Immature natural killer cell (primary cell): ENCODE results near the gene JARID2. TPM values are rescaled to one million over a fixed set of nuclear protein-coding genes. Genes with fewer than 3 reads are reported as not detected.

ENCODE experiments used
- DNase-seq, 3 donors: peaks; one replicate each; pipeline ENCODE4 v3.0.0; 2022; ENCODE audit warnings: mixed read lengths in 1 of 3
- H3K27ac Mint-ChIP-seq, 6 donors: one replicate each; pipeline ENCODE4 v1.8.0; 2020; ENCODE audit warnings: mixed read lengths in 6 of 6, mild to moderate bottlenecking in 5 of 6, inconsistent platforms in 4 of 6, moderate library complexity in 3 of 6
- H3K27me3 Mint-ChIP-seq, 3 donors: one replicate each; pipeline ENCODE4 v1.8.0; 2020 to 2021; ENCODE audit warnings: low read depth in 3 of 3, mild to moderate bottlenecking in 3 of 3, mixed read lengths in 3 of 3, moderate library complexity in 3 of 3, inconsistent platforms in 1 of 3
- H3K36me3 Mint-ChIP-seq, 3 donors: one replicate each; pipeline ENCODE4 v1.8.0; 2020; ENCODE audit warnings: mixed read lengths in 3 of 3, inconsistent platforms in 2 of 3, mild to moderate bottlenecking in 2 of 3
- H3K4me1 Mint-ChIP-seq, 2 donors: one replicate each; pipeline ENCODE4 v1.8.0; 2020; ENCODE audit warnings: inconsistent platforms in 2 of 2, mild to moderate bottlenecking in 2 of 2, mixed read lengths in 2 of 2, moderate library complexity in 1 of 2
- H3K4me3 Mint-ChIP-seq, 5 donors: one replicate each; pipeline ENCODE4 v1.8.0; 2020; ENCODE audit warnings: mild to moderate bottlenecking in 5 of 5, mixed read lengths in 5 of 5, inconsistent platforms in 3 of 5, moderate library complexity in 3 of 5
- H3K9me3 Mint-ChIP-seq, 6 donors: one replicate each; pipeline ENCODE4 v1.8.0; 2020; ENCODE audit warnings: mild to moderate bottlenecking in 6 of 6, mixed read lengths in 6 of 6, inconsistent platforms in 4 of 6, moderate library complexity in 3 of 6
- polyA plus RNA-seq, 3 donors: library from polyadenylated mRNA; unstranded; fragments of 300-500 nt; fragmentation: Illumina TruSeq; gene quantifications; one replicate each; pipeline ENCODE4 v1.2.3, GENCODE V29; 2021

JARID2 gene
- polyA plus RNA-seq, 3 donors from 2014 or later = 4.3 to 26.1 (median 7.8) TPM

DNA sequence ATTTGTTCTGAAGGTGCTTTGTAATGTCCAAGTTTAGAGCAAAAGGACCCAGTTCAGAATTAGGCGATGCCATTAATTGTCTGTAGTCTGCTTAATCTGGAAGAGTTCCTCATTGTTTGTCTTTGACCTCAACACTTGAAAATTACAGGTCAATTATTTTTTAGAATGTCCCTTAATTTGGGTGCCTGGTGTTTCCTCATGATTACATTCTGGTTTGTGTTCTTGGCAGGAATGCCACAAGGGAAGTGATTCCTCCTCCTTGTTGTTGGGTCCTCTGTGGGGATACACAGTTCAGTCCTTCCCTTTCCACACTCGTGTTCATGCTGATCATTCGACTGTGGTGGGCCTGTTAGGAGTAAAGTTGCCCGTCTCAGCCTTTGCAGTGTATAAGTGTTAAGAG lies 207.3 kb downstream of the JARID2 start:
- H3K4me1 Mint-ChIP-seq = peaks cover 59 to 93% of the 10 kb centered on the region in 2 donors
- DNase-seq = no peak
- H3K27ac Mint-ChIP-seq = peak overlapping the region in 5 of 6 donors; percentile 19 to 68 (median 59)
- H3K36me3 Mint-ChIP-seq = peaks cover 4 to 6% (median 4%) of the 10 kb centered on the region in 3 donors
- peak overlapping the region in 2 of 5 donors; percentile 22 to 46 for H3K4me3 Mint-ChIP-seq
- no peaks in the 10 kb centered on the region for H3K9me3 Mint-ChIP-seq
- H3K27me3 Mint-ChIP-seq = peaks cover 0 to 2% (median 0%) of the 10 kb centered on the region in 3 donors

DNA sequence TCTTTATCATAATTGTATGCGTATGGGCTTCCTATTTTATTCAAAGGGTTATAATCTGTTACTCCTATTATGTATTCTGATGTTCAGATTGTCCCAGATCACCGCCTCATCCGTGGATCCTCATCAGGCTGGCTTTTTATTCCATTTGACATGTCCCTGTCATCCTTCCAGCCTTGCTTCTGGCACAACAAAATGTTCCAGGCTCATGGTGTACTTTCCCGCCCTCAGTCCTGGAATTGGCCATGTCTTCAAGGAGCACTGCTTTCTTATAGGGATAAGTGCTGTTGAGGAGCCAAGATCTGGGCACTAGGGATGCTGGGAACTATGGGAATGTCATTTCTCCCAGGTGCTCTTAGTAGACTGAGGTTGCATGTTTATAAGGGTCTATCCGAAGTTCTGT lies 207.8 kb downstream of the JARID2 start:
- peaks cover 0 to 2% (median 0%) of the 10 kb centered on the region in 3 donors for H3K27me3 Mint-ChIP-seq
- peak overlapping the region in 1 of 5 donors; percentile 46 for H3K4me3 Mint-ChIP-seq
- peaks cover 59 to 93% of the 10 kb centered on the region in 2 donors for H3K4me1 Mint-ChIP-seq
- peak overlapping the region in 4 of 6 donors; percentile 7 to 68 (median 48) for H3K27ac Mint-ChIP-seq
- DNase-seq = no peak
- H3K9me3 Mint-ChIP-seq = no peaks in the 10 kb centered on the region
- H3K36me3 Mint-ChIP-seq = peaks cover 4 to 6% (median 4%) of the 10 kb centered on the region in 3 donors

DNA sequence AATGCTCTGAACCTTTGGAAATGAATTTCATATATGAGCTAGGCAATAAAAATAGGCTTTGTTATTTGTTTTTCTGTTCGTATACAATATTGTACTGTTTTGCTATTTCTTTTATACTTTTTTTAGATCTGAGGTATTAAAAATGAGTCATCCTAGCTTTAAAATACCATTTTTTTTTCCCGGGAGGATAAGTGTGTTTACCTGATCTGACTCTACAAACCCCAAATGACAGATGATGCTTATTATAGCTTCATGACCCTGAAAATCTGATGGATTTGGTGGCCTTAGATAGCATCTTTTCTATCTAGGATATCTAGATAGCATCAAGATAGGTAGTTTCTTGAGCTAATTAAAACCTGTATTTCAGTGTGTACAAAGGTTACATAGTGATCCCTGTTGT lies 210.6 kb downstream of the JARID2 start:
- Mint-ChIP-seq H3K36me3 (peaks cover 4 to 6% (median 4%) of the 10 kb centered on the region in 3 donors), H3K9me3 (no peaks in the 10 kb centered on the region), H3K4me3 (no peak overlapping the region), H3K27me3 (peaks cover 0 to 2% (median 0%) of the 10 kb centered on the region in 3 donors), H3K27ac (no peak overlapping the region), H3K4me1 (peaks cover 57 to 89% of the 10 kb centered on the region in 2 donors)
- DNase-seq = no peak

DNA sequence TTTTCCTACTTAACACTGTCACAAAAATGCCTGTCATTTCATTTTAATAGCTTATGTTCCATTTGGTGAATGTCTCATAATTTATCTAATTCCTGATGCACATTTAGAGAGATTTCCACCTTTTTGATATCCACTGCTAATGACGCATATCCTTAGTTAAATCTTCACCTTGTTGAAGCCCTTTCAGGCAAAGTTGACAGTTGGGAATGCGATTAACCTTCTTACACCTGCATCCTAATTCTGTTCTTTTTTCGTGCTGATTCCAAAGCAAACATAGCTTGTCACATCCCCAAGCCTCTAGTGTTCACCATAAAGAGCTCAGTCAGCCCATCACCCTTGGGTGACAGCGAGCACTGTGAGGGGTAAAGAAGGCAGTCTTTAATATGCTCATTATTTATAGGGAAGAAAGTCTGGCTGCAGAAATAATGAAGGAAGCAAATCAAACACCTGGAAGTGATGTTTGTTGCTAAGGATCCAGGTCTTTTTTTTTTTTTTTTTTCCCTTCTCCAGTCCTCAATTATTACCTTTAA lies 211.3 kb downstream of the JARID2 start:
- no peak for DNase-seq
- H3K27ac Mint-ChIP-seq = peak overlapping the region in 1 of 6 donors; percentile 42
- H3K36me3 Mint-ChIP-seq = peaks cover 4 to 6% (median 4%) of the 10 kb centered on the region in 3 donors
- H3K9me3 Mint-ChIP-seq = no peaks in the 10 kb centered on the region
- peaks cover 54 to 88% of the 10 kb centered on the region in 2 donors for H3K4me1 Mint-ChIP-seq
- H3K27me3 Mint-ChIP-seq = peaks cover 0 to 2% (median 0%) of the 10 kb centered on the region in 3 donors
- H3K4me3 Mint-ChIP-seq = no peak overlapping the region

GRCh38 chr6:15458021-15458459 lies 212.2 kb downstream of the JARID2 start:
- H3K4me1 Mint-ChIP-seq = peaks cover 50 to 88% of the 10 kb centered on the region in 2 donors
- no peak overlapping the region for H3K27ac Mint-ChIP-seq
- no peak overlapping the region for H3K4me3 Mint-ChIP-seq
- peaks cover 0 to 2% (median 0%) of the 10 kb centered on the region in 3 donors for H3K27me3 Mint-ChIP-seq
- H3K9me3 Mint-ChIP-seq = no peaks in the 10 kb centered on the region
- peaks cover 0 to 6% (median 4%) of the 10 kb centered on the region in 3 donors for H3K36me3 Mint-ChIP-seq
- DNase-seq = no peak

GRCh38 chr6:15460110-15460727 lies 214.3 kb downstream of the JARID2 start:
- peaks cover 0 to 2% (median 0%) of the 10 kb centered on the region in 3 donors for H3K27me3 Mint-ChIP-seq
- DNase-seq = no peak
- no peaks in the 10 kb centered on the region for H3K9me3 Mint-ChIP-seq
- peak overlapping the region in 3 of 6 donors; percentile 8 to 49 (median 11) for H3K27ac Mint-ChIP-seq
- H3K4me1 Mint-ChIP-seq = peaks cover 44 to 90% of the 10 kb centered on the region in 2 donors
- H3K36me3 Mint-ChIP-seq = peaks cover 0 to 3% (median 0%) of the 10 kb centered on the region in 3 donors
- no peak overlapping the region for H3K4me3 Mint-ChIP-seq

- Mint-ChIP-seq H3K27me3 (peaks cover 0 to 2% (median 0%) of the 10 kb centered on the region in 3 donors), H3K36me3 (peaks cover 0 to 3% (median 0%) of the 10 kb centered on the region in 3 donors), H3K4me3 (no peak overlapping the region), H3K9me3 (no peaks in the 10 kb centered on the region), H3K4me1 (peaks cover 45 to 92% of the 10 kb centered on the region in 2 donors), H3K27ac (no peak overlapping the region)
- no peak for DNase-seq
Measured at GRCh38 chr6:15461127-15461944, 215.5 kb downstream of the JARID2 start.

- no peak overlapping the region for H3K4me3 Mint-ChIP-seq
- no peak overlapping the region for H3K27ac Mint-ChIP-seq
- H3K4me1 Mint-ChIP-seq = peaks cover 50 to 92% of the 10 kb centered on the region in 2 donors
- no peak for DNase-seq
- peaks cover 0 to 1% (median 0%) of the 10 kb centered on the region in 3 donors for H3K36me3 Mint-ChIP-seq
- no peaks in the 10 kb centered on the region for H3K9me3 Mint-ChIP-seq
- peaks cover 0 to 2% (median 0%) of the 10 kb centered on the region in 3 donors for H3K27me3 Mint-ChIP-seq
Measured at GRCh38 chr6:15462256-15462655, 216.4 kb downstream of the JARID2 start.

DNA sequence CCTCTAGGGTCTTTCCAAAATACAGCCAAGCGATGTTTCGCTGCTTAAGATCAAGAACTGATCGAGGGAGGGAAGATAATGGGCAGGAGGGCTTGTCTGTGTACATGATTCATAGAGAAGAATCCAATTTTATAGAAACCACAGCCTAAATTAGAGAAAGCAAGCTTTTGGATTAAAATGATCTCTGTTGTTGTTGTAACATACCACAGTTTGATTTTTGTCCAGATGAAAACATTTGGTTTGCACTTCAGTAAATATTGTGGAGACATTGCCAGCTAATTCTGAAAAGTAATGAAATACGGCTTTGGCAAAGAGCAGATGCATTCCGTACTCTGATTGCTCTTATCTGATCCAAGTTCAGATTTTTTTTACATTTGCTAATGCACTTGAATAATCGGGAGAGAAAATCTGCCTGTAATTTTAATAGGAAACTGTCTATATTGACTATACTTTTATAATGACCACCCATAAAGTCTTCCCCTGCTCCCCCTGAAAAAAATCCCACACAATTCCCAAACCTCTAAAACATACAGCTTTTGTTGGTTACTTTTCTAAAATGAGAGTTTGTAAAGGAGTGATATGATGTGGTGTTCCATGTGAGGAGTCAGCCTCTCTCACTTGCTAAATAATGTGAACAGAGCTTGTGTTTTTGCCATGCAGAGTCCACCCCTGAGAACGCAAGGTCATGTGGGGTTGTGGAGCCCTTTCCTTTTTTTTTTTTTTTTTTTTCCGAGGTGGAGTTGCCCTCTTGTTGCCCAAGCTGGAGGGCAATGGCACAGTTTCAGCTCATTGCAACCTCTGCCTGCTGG lies 217.1 kb downstream of the JARID2 start:
- Mint-ChIP-seq H3K36me3 (no peaks in the 10 kb centered on the region), H3K9me3 (no peaks in the 10 kb centered on the region), H3K4me1 (peaks cover 48 to 92% of the 10 kb centered on the region in 2 donors), H3K27ac (peak overlapping the region in 2 of 6 donors; percentile 6 to 40), H3K4me3 (no peak overlapping the region), H3K27me3 (peaks cover 0 to under 1% (median 0%) of the 10 kb centered on the region in 3 donors)
- DNase-seq = no peak

- peaks cover 3 to 4% (median 4%) of the 10 kb centered on the region in 3 donors for H3K36me3 Mint-ChIP-seq
- peak; percentile 48 to 55 (median 53) for DNase-seq
- no peaks in the 10 kb centered on the region for H3K27me3 Mint-ChIP-seq
- no peaks in the 10 kb centered on the region for H3K9me3 Mint-ChIP-seq
- H3K27ac Mint-ChIP-seq = peak overlapping the region in 3 of 6 donors; percentile 14 to 73 (median 32)
- no peak overlapping the region for H3K4me3 Mint-ChIP-seq
- peaks cover 43 to 90% of the 10 kb centered on the region in 2 donors for H3K4me1 Mint-ChIP-seq
Measured at GRCh38 chr6:15464211-15464725, 218.4 kb downstream of the JARID2 start.

- peaks cover 3 to 4% (median 4%) of the 10 kb centered on the region in 3 donors for H3K36me3 Mint-ChIP-seq
Measured at GRCh38 chr6:15465212-15465611, 219.3 kb downstream of the JARID2 start.

GRCh38 chr6:15470746-15471145 lies 224.9 kb downstream of the JARID2 start:
- H3K4me1 Mint-ChIP-seq = peaks cover 31 to 41% of the 10 kb centered on the region in 2 donors
- H3K27me3 Mint-ChIP-seq = no peaks in the 10 kb centered on the region
- no peak overlapping the region for H3K27ac Mint-ChIP-seq
- H3K36me3 Mint-ChIP-seq = peaks cover 3 to 4% (median 4%) of the 10 kb centered on the region in 3 donors
- H3K9me3 Mint-ChIP-seq = no peaks in the 10 kb centered on the region
- no peak overlapping the region for H3K4me3 Mint-ChIP-seq
- DNase-seq = no peak

More at GRCh38 chr6:15465212-15465611, 219.3 kb downstream of the JARID2 start:
- DNase-seq = no peak
- no peaks in the 10 kb centered on the region for H3K27me3 Mint-ChIP-seq
- no peak overlapping the region for H3K4me3 Mint-ChIP-seq
- H3K9me3 Mint-ChIP-seq = no peaks in the 10 kb centered on the region
- peaks cover 35 to 80% of the 10 kb centered on the region in 2 donors for H3K4me1 Mint-ChIP-seq
- H3K27ac Mint-ChIP-seq = no peak overlapping the region

DNA sequence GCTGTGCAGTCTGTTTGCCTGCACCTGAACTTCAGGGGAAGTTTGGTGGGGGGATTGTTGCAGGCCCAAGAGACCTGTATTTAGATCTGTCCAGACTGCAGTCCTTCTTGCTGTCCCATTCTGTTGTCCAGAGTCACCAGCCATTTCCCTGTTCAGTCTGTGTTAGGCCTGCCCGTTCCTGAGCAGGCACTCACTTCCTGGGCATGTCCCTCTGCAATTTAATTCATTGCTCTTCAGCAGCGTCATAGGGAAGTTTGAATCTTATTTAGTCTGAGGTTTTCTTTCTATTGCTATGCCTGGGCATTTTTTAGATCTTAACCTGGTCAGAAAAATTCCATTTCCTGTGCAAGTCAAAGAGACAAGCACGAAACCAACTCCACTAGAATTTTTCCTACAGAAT lies 226.8 kb downstream of the JARID2 start:
- peaks cover 3 to 4% (median 4%) of the 10 kb centered on the region in 3 donors for H3K36me3 Mint-ChIP-seq
- H3K27ac Mint-ChIP-seq = peak overlapping the region in 3 of 6 donors; percentile 33 to 51 (median 36)

More for the DNA sequence above, 226.8 kb downstream of the JARID2 start:
- Mint-ChIP-seq H3K4me3 (no peak overlapping the region), H3K27me3 (peaks cover 0 to 3% (median 0%) of the 10 kb centered on the region in 3 donors), H3K9me3 (no peaks in the 10 kb centered on the region), H3K4me1 (peaks cover 33 to 36% of the 10 kb centered on the region in 2 donors)
- no peak for DNase-seq
